GM12878 (cell line): ENCODE data around the gene MYL12B. TPM values are rescaled to one million over a fixed set of nuclear protein-coding genes. Genes with fewer than 3 reads are reported as not detected.

Experiments used
- ASH2L ChIP-seq: fragments of 300-600, 200-600 bp; sonication (generic); IDR thresholded peaks from 2 replicates; pipeline ENCODE4 v1.6.1; 2017; ENCODE audit warnings: low read depth, mild to moderate bottlenecking, borderline replicate concordance
- ATF3 ChIP-seq: IDR thresholded peaks from 2 replicates; pipeline ENCODE4 v1.6.1; 2011; ENCODE audit warnings: low read depth, mild to moderate bottlenecking, low read length, moderate library complexity, borderline replicate concordance; ENCODE audit errors: extremely low read depth
- BCL3 ChIP-seq: IDR thresholded peaks from 2 replicates; pipeline ENCODE4 v1.6.1; 2011; ENCODE audit warnings: borderline replicate concordance, low read depth, mild to moderate bottlenecking, moderate library complexity, low read length; ENCODE audit not compliant: insufficient read depth, poor library complexity, severe bottlenecking
- CBFB ChIP-seq: IDR thresholded peaks from 2 replicates; pipeline ENCODE4 v1.6.1; 2016; ENCODE audit warnings: antibody characterized with exemption, low read depth
- CHD2 ChIP-seq: IDR thresholded peaks from 2 replicates; pipeline ENCODE4 v1.6.1; 2011; ENCODE audit warnings: low read depth, low read length, improper control_type of control experiment, borderline replicate concordance
- CREM ChIP-seq: IDR thresholded peaks from 2 replicates; pipeline ENCODE4 v1.6.1; 2014; ENCODE audit warnings: antibody characterized with exemption, low read depth
- EGR1 ChIP-seq, 2 experiments: IDR thresholded peaks; 1 replicate in 1 of 2; 2 replicates in 1 of 2; pipeline ENCODE4 v1.6.1; 2011 to 2012; ENCODE audit warnings: low read depth in 2 of 2, low read length in 2 of 2, borderline replicate concordance in 1 of 2, mild to moderate bottlenecking in 1 of 2, moderate library complexity in 1 of 2
- FOS ChIP-seq: IDR thresholded peaks from 3 replicates; pipeline ENCODE4 v1.6.1; 2011; ENCODE audit warnings: borderline replicate concordance; ENCODE audit not compliant: insufficient read length; ENCODE audit errors: extremely low read depth
- GATAD2B ChIP-seq: fragments of 450-650 bp; conservative IDR thresholded peaks from 2 replicates; pipeline ENCODE4 v1.6.1; 2017; ENCODE audit warnings: low read depth, mild to moderate bottlenecking, moderate library complexity
- HDAC6 ChIP-seq: fragments of 200-600 bp; sonication (generic); IDR thresholded peaks from one replicate; pipeline ENCODE4 v1.8.0; 2017; ENCODE audit warnings: antibody characterized with exemption; ENCODE audit not compliant: unreplicated experiment
- JUNB ChIP-seq: IDR thresholded peaks from 2 replicates; pipeline ENCODE4 v1.6.1; 2016; ENCODE audit warnings: antibody characterized with exemption, mild to moderate bottlenecking
- MXI1 ChIP-seq: fragments of 150-350 bp; IDR thresholded peaks from 2 replicates; pipeline ENCODE4 v1.6.1; 2011; ENCODE audit warnings: low read depth, mild to moderate bottlenecking, inconsistent platforms, low read length, improper control_type of control experiment
- MYC ChIP-seq: IDR thresholded peaks from 2 replicates; pipeline ENCODE4 v1.6.1; 2011; ENCODE audit warnings: mild to moderate bottlenecking, low read length, moderate library complexity, inconsistent platforms; ENCODE audit not compliant: insufficient read depth, insufficient replicate concordance, insufficient read length, severe bottlenecking
- NFYA ChIP-seq: IDR thresholded peaks from 2 replicates; pipeline ENCODE4 v1.6.1; 2011; ENCODE audit warnings: low read depth, mild to moderate bottlenecking, low read length, improper control_type of control experiment, borderline replicate concordance
- RB1 ChIP-seq: fragments of 450-650 bp; formaldehyde crosslinking; IDR thresholded peaks from 2 replicates; pipeline ENCODE4 v1.6.1; 2017; ENCODE audit warnings: mild to moderate bottlenecking, borderline replicate concordance
- RCOR1 ChIP-seq: conservative IDR thresholded peaks from 2 replicates; pipeline ENCODE4 v1.6.1; 2012; ENCODE audit warnings: low read depth, low read length, improper control_type of control experiment
- RELA ChIP-seq: fragments of 450-650 bp; IDR thresholded peaks from 2 replicates; pipeline ENCODE4 v1.8.0; 2014; ENCODE audit warnings: borderline replicate concordance; ENCODE audit not compliant: partially characterized antibody
- RFX5 ChIP-seq: IDR thresholded peaks from 2 replicates; pipeline ENCODE4 v1.6.1; 2011; ENCODE audit warnings: low read depth, low read length, improper control_type of control experiment
- SMAD1 ChIP-seq: fragments of 450-650 bp; IDR thresholded peaks from 2 replicates; pipeline ENCODE4 v1.6.1; 2018; ENCODE audit warnings: mild to moderate bottlenecking, low read depth; ENCODE audit not compliant: partially characterized antibody
- SMARCA5 ChIP-seq: fragments of 450-650 bp; IDR thresholded peaks from 2 replicates; pipeline ENCODE4 v1.6.1; 2017; ENCODE audit warnings: mild to moderate bottlenecking
- SPI1 ChIP-seq: IDR thresholded peaks from 2 replicates; pipeline ENCODE4 v1.6.1; 2011; ENCODE audit warnings: low read depth, mild to moderate bottlenecking, low read length, moderate library complexity, borderline replicate concordance; ENCODE audit not compliant: insufficient read depth
- ZBED1 ChIP-seq: IDR thresholded peaks from 2 replicates; pipeline ENCODE4 v1.6.1; 2016; ENCODE audit warnings: borderline replicate concordance
- ZBTB40 ChIP-seq: fragments of 450-650 bp; IDR thresholded peaks from 2 replicates; pipeline ENCODE4 v1.6.1; 2016; ENCODE audit warnings: mild to moderate bottlenecking, moderate library complexity, borderline replicate concordance
- ZNF217 ChIP-seq: fragments of 450-650 bp; IDR thresholded peaks from 2 replicates; pipeline ENCODE4 v1.6.1; 2017; ENCODE audit warnings: antibody characterized with exemption, mild to moderate bottlenecking
- polyA plus RNA-seq, 11 experiments: library from polyadenylated mRNA; depleted of rRNA in 4 of 11; unstranded in 6 of 11; stranded (reverse) in 5 of 11; fragments of >200 nt; fragmentation: Nextera tagmentation in 4 of 11; fragmentation: Illumina TruSeq in 1 of 11; extraction: Ambion mirVana in 4 of 11; extraction: Trizol in 1 of 11; gene quantifications; 1 replicate in 1 of 11; 2 replicates in 10 of 11; pipeline versions ENCODE4 v1.2.1 to v1.2.3, GENCODE V29; 2011 to 2016; ENCODE audit warnings: inconsistent platforms in 2 of 11, missing spikeins in 2 of 11, low read depth in 1 of 11
- total RNA-seq, 4 experiments: library from RNA; depleted of rRNA in 3 of 4; stranded (reverse); fragments of >200 nt in 3 of 4; fragmentation: Illumina TruSeq in 1 of 4; extraction: Trizol in 1 of 4; gene quantifications; 2 replicates each; pipeline versions ENCODE4 v1.2.1 to v1.2.3, GENCODE V29; 2013 to 2021

MYL12B gene
- total and polyA plus RNA-seq, 10 of the 15 experiments (the other 5 are each of a cell fraction or from before 2014, with no cell fraction given) = 179 to 739 (median 400) TPM

GRCh38 chr18:3261373-3262233 is at the start of gene MYL12B (continued):
- TF ChIP-seq ATF3 = no peak
- TF ChIP-seq RELA = peak; percentile 73
- TF ChIP-seq RB1 = peak; percentile 78; the same call in 1 of the 2 replicates
- peak; percentile 43; the same call in 1 of the 2 replicates for TF ChIP-seq CBFB
- TF ChIP-seq SPI1 = no peak; the same call in 1 of the 2 replicates
- TF ChIP-seq SMAD1 = no peak
- TF ChIP-seq CHD2 = peak; percentile 60; the same call in 1 of the 2 replicates
- TF ChIP-seq MYC = no peak
- TF ChIP-seq CREM = 0 out of 2 replicates have a peak, but pooled peaks have one; percentile 28
- peak in 1 of 2 experiments; percentile 58; a peak in 2 of 3 replicates for TF ChIP-seq EGR1 (IDR thresholded peaks at IDR 0.05; ENCODE audit: borderline replicate concordance in 1 of 2, low read depth in 2 of 2, low read length in 2 of 2)
- TF ChIP-seq FOS = no peak
- no peak for TF ChIP-seq BCL3
- TF ChIP-seq RCOR1 = no peak
- no peak for TF ChIP-seq RFX5
- TF ChIP-seq NFYA = no peak
- no peak for TF ChIP-seq ZBED1
- no peak for TF ChIP-seq HDAC6
- TF ChIP-seq GATAD2B = peak; percentile 99
- TF ChIP-seq ZNF217 = no peak
- 0 out of 2 replicates have a peak, but pooled peaks have one; percentile 13 for TF ChIP-seq JUNB
- peak; percentile 74 for TF ChIP-seq ZBTB40
- TF ChIP-seq ASH2L = peak; percentile 36; the same call in 1 of the 2 replicates
- peak; percentile 69 for TF ChIP-seq MXI1
- TF ChIP-seq SMARCA5 = no peak
